ENCODE results near the gene IFNA2.
"Not testable (repeated sequence)": the region's sequence is repeated elsewhere in the genome, so short reads cannot be mapped to it uniquely, and the experiment has no call there.

The IFNA2 gene

GRCh38 chr9:21385131-21385670 lies at the start of gene IFNA2:
TSS of gene IFNA2 (minus strand) at chr9:21385398. CDS start at chr9:21385329, 69 bp downstream.
- no peak for DNase-seq

- DNase-seq, result not testable (repeated sequence)
Observed at GRCh38 chr9:21435015-21435383, 49.8 kb upstream of the IFNA2 start.

GRCh38 chr9:21434202-21435014 lies 49.2 kb upstream of the IFNA2 start:
- no peak for DNase-seq

- DNase-seq, result no peak
Observed at GRCh38 chr9:21432672-21433425, 47.7 kb upstream of the IFNA2 start.

GRCh38 chr9:21429191-21429590 lies 44.0 kb upstream of the IFNA2 start:
- no peak for DNase-seq

GRCh38 chr9:21428235-21428634 lies 43.0 kb upstream of the IFNA2 start:
- DNase-seq, result no peak

- DNase-seq, result no peak
Observed at GRCh38 chr9:21415493-21416267, 30.5 kb upstream of the IFNA2 start.

- no peak for DNase-seq
Observed at GRCh38 chr9:21414220-21414940, 29.2 kb upstream of the IFNA2 start.

GRCh38 chr9:21413624-21414023 lies 28.4 kb upstream of the IFNA2 start:
- no peak for DNase-seq

GRCh38 chr9:21413151-21413550 lies 28.0 kb upstream of the IFNA2 start:
- DNase-seq, result no peak

GRCh38 chr9:21412107-21412506 lies 26.9 kb upstream of the IFNA2 start:
- no peak for DNase-seq

GRCh38 chr9:21408817-21409216 lies 23.6 kb upstream of the IFNA2 start, which contains the start of gene IFNA8:
TSS of gene IFNA8 (plus strand) at chr9:21409117. CDS start at chr9:21409177, 60 bp downstream.
- DNase-seq, result no peak

GRCh38 chr9:21404146-21404545 lies 18.9 kb upstream of the IFNA2 start:
- no peak for DNase-seq

GRCh38 chr9:21402386-21403251 lies 17.4 kb upstream of the IFNA2 start:
- DNase-seq, result no peak

GRCh38 chr9:21399956-21400355 lies 14.8 kb upstream of the IFNA2 start:
- DNase-seq, result no peak

- no peak for DNase-seq
Observed at GRCh38 chr9:21398955-21399489, 13.8 kb upstream of the IFNA2 start.

GRCh38 chr9:21395778-21396717 lies 10.8 kb upstream of the IFNA2 start:
- no peak for DNase-seq

GRCh38 chr9:21392270-21392669 lies 7.1 kb upstream of the IFNA2 start:
- no peak for DNase-seq

GRCh38 chr9:21383627-21384026 lies 1.6 kb downstream of the IFNA2 start:
- no peak for DNase-seq
